ENCODE data around the gene RPA1. TPM values are rescaled to one million over a fixed set of nuclear protein-coding genes. Genes with fewer than 3 reads are reported as not detected.
A peak's percentile ranks its signal among the peaks of the same experiment; 100 is the strongest.
"Not testable (repeated sequence)": the region's sequence is repeated elsewhere in the genome, so short reads cannot be mapped to it uniquely, and the experiment has no call there.

The RPA1 gene
- 54.0 TPM for total RNA-seq
- long read RNA-seq, full-length matches to known transcripts = 78 of 95 reads
- long read RNA-seq, partial matches to known transcripts = 7 of 95 reads
- long read RNA-seq, other reads (novel, unspliced or antisense) = 10 of 95 reads

DNA sequence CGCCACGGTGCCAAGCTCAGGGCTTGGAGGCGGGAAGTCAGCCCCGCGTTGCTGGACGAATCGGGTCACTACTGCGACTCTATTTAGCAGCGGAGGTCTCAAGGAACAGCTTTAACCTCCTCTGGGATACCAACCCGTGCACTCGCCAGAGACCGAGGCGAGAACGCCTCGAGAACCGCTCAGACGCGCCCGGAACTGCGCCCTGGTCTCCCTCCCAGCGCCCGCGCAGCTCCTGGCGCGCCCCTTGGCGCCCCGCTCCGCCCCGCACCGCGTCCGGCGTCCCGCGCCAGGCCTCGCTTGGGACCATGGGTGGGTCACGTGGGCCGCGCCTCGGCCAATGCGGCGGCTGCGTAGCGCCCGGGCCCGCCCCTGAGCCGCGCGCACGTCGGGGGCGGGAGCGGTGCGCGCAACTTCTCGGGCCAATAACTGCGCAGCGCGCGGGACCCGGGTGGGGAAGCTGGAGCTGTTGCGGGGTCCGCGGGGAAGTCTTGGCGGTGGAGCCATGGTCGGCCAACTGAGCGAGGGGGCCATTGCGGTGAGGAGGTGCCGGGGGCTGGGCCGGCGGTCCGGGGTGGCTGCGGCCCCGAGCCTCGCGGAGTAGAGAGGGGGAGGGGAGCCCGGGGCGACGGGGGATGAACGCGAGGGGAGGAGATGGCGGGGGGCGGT, at the start of gene RPA1, which contains the start of gene SMYD4:
RPA1 (plus strand) TSS at position 414 of the 666 bp plus-strand sequence; CDS start at position 503, 89 bp downstream.
SMYD4 (minus strand) TSS at position 311 of the 666 bp plus-strand sequence. CDS start 1,908 bp downstream, outside the sequence.
- peak; percentile 100 for ATAC-seq (ENCODE audit: poor library complexity)
- intact Hi-C loops (cut with DNase I) = no loop called here
- DNase-seq = peak; percentile 95

DNA sequence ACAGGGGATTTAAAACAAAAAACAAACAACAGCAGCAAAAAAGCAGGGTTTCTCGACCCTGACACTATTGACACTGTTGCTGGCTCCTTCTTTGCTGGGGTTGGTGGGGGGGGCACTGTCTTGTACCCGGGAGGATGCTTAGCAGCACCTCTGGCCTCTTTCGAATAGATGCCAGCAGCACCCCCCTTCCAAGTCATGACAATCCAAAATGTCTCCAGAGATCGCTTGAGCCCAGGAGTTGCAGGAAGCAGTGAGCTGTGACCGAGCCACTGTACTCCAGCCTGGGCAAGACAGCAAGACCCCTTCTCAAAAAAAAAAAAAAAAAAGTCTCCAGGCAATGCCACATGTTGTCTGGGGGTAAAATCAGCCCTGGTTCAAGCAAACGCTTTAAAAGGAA, 47.6 kb upstream of the RPA1 start:
- ATAC-seq (ENCODE audit: poor library complexity) (no peak), DNase-seq (no peak)
- intact Hi-C loops (cut with DNase I) = loop anchor here (5.0 kb wide), 1 partner anchor 55 kb away; no protein-coding TSS in a partner anchor

DNA sequence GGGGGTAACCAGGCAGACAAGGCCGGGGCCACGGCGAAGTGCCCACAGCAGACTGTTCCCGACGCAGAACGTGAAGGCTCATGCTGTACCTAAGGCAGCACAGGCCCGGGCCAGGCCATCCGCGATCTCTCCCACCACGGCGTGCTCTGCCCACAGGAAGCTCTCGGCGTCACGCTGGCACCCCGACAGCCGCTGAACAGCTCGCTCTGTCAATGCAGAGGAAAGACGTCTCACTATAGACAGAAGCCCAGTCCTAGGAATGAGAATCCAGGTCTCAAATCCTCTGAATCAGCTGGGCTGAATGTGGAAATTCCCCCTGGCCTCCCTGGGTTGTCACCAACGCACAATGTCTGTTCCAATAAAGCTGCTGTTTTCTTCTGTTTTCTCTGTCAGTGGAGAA, 46.5 kb upstream of the RPA1 start:
- ATAC-seq (ENCODE audit: poor library complexity) (peak; percentile 1), DNase-seq (peak; percentile 69)
- intact Hi-C loops (cut with DNase I) = loop anchor here (5.0 kb wide), 1 partner anchor 56 kb away; no protein-coding TSS in a partner anchor

DNA sequence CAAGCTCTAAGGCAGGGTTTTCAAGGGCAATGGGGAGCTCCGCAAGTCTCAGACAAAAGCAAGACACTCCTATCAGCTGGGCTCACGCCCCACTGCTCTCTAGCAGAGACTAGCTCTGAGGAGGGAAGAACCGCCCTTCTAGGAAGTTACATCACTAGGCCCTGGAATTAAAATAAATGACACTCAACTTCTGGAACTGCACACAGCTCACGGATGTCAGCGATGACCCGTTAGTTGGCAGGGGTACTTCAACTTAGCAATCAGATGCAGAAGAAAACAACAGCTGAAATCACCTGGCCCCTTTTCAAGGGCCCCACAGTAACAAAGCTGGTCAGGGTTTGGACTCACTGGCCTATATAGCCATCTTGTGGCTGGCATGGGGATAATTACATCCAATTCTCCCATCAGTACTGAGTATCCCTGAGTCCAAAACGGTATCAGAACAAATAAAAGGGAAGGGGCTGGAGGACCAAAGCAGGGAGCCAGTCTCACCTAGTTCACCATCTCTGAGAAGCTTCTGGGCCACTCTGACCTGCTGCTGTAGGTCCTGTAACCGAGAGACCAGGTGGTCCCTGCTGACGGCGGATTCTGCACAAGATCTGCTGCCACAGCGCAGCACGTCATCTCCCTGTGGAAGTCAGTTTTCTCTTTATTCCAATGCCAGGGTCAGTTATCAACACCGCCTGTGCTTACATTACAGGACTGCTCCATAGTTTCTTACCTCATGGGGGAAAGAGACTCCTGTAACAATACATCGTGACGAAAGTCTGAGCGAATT, 45.8 kb upstream of the RPA1 start:
- DNase-seq = peak; percentile 86
- intact Hi-C loops (cut with DNase I) = loop anchor here (5.0 kb wide), 1 partner anchor 57 kb away; no protein-coding TSS in a partner anchor
- peak; percentile 69 for ATAC-seq (ENCODE audit: poor library complexity)

DNA sequence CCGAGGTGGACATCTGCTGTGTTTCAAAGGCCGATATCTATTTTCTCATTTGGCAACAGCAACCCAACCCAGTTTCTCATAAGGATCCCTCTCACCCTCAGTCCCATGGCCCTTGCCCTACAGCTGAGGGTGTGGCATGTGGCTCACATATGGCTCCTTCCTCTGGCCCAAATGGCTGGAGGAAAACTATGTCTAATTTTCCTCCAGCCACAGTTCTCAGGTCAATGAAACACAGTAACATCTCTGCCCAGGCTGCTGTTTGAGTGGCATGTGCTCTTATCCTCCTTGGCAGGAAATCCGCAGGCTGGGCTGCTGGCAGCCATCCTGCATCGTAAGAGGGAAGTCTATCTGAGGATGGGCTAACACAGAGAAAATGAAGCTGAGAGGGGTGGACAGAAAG, 43.9 kb upstream of the RPA1 start:
- intact Hi-C loops (cut with DNase I) = no loop called here
- DNase-seq (peak; percentile 77), ATAC-seq (ENCODE audit: poor library complexity) (peak; percentile 34)

DNA sequence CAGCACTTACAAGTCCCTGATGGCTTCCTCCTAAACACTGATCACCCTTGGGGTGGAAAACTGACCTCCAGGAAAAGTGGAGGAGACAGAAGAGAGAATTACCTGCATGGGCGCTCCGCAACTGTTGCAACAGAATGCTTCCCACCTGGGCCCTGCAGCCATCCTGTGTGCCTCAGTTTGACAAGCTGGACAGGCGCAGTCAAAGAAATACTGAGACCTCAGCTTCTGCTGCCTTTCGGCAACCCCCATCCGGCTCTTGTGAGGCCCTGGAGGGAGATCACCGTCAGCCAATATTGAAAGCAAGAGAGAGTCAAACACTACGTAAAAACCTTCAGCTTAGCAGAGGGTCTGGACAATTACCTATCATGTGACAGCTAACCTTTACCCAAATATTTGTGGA, 43.1 kb upstream of the RPA1 start:
- no peak for ATAC-seq (ENCODE audit: poor library complexity)
- DNase-seq = no peak
- intact Hi-C loops (cut with DNase I) = no loop called here

DNA sequence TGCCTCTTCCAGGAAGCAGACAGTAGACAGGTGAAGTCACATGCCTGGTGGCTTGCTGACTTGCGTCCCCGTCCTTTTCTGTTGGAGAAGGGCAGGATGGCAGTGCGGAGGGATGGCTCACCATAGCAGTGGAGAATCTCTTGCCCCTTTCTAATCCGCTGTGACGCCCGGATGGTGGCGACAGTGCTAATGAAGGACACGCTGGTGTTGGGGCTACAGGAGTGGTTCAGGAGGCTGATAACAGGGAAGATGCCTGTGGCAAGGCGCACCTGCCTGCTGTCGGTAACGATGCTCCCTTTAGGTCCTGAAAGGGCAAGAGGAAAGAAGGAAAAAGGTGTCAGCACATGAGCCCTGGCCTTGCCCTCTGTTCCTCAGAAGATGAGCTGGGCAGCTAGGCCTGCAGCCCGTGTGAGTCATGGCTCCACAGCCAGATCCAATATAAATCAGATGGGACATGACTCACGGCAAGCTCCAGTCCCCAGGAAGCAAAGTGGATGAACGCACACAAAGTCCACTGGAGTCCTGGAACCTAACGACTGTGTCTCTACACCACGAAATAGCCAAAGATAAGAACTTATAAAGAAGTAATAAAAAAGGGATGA, 42.4 kb upstream of the RPA1 start:
- ATAC-seq (ENCODE audit: poor library complexity) (peak; percentile 36), DNase-seq (peak; percentile 72)
- intact Hi-C loops (cut with DNase I) = no loop called here

DNA sequence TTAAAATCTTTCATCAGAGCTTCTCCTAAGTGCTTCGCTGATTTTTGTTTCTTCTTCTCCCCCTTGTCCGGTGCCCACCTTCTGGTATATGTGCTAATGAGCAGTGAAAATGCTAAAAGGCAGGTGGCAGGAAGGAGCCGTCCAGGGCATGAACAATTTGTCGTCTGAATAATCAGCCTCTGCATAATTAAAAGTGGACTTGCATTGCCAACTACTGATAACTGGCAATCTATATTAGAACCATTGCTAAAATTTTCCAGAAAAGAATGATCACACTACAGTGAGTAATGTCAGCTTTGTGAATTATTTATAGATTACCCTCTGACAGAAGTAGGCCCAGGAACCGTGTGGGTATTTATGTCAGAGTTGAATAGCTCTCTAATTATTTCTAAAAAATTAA, 39.9 kb upstream of the RPA1 start:
- ATAC-seq (ENCODE audit: poor library complexity) = peak; percentile 12
- intact Hi-C loops (cut with DNase I) = no loop called here
- no peak for DNase-seq

DNA sequence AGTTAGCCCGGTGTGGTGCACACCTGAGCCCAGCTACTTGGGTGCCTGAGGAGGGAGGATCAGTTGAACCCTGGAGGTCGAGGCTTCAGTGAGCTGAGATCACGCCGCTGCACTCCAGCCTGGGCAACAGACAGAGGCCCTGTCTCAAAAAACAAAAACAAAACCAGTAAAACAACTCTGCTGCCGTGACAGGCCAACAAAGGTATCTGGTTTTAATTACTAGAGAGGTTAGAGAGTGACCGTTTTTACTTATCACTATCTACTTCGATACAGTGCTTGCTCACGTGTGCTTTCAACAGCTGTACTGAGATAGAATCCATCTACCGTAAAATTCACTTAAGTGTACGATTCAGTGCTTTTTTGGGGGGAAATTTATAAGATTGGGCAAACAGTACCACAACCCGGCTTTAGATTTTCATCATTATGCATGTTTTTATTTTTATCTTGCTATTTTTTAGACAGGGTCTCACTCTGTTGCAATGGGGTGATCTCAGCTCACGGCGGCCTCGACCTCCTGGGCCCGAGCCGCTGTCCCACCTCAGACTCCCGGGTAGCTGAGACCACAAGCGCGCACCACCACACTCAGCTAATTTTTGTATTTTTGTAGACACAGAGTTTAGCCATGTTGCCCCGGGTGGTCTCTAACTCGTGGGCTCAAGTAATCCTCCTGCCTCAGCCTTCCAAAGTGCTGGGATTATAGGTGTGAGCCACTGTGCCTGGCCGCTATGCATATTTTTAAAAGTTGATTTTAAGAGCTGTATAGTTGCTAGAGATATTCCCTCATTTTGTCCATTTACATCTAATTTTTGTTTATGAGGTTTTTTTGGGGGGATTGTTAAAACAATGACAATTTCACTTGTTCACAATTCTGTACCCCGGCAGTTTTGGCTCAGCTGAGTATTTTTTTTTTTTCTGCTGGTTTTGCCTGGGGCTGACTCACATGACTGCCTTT, 37.0 kb upstream of the RPA1 start:
- no peak for ATAC-seq (ENCODE audit: poor library complexity)
- intact Hi-C loops (cut with DNase I) = no loop called here
- no peak for DNase-seq

DNA sequence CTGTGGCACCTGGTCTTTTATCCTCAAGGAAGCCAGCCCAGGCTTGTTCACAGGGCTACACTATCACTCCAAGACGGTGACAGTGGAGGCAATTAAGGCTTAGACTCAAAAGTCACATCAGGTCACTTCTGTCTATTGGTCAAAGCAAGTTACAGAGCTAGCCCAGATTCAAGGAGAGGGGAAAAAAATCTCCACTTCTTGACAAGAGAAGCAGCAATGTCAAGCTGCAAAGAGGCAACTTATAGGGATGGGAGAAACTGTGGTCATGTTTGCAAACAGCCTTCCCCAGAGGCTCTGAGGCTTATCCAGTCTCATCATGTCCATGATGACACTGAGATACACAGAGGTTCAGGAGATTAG, 36.4 kb upstream of the RPA1 start:
- ATAC-seq (ENCODE audit: poor library complexity) (no peak), DNase-seq (no peak)
- intact Hi-C loops (cut with DNase I) = no loop called here

DNA sequence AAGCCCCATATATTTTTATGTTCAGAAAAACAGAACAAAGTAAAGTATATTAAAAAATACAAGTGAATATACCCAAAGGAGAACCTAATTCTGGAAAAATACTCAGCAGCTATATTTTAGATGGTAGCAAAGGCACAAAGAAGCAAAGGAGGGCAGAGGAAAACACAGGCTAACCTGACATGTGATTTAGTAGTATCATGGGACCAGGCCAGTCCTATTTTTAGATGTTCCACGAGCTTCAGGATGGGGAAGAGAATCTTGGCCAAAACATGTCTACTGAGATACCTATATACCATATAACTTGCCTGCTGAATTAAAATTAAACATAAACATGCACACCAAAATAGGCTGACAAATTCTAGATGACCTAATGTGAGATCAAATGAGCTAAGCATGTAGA, 33.0 kb upstream of the RPA1 start:
- intact Hi-C loops (cut with DNase I) = no loop called here
- ATAC-seq (ENCODE audit: poor library complexity) = peak; percentile 86
- DNase-seq = no peak

DNA sequence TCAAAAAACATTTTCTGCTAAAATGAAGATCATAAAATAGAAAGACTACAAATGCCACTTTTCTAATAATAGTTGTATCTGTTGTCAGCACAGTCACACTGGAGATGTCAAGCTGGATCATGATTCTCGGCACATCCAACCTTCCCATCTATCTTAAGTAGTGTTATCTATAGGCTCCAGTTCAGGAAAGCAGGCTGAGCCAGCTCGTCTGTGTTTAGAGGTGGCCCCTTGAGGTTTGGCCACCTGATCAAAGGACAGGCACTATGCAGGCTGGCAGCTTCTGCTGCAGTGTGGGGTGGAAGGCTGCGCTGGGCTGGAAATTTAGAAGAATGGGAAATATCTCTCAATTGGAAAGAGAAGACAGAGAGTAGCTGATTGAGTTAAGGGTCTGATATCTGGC, 32.5 kb upstream of the RPA1 start:
- intact Hi-C loops (cut with DNase I) = no loop called here
- DNase-seq = no peak

DNA sequence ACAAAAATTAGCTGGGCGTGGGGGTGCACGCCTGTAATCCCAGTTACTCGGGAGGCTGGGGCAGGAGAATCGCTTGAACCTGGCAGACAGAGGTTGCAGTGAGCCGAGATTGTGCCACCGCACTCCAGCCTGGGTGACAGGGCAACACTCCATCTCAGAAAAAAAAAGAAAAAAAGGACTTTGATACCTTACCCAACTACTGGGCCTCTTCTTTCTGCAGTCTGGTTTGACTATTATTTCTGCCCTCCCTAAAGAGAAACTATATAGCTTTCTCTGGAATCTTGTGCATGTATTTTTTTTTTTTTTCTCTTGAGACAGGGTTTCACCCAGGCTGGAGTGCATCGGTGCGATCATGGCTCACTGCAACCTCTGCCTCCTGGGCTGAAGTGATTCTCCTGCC, 32.0 kb upstream of the RPA1 start:
- DNase-seq; ATAC-seq (ENCODE audit: poor library complexity); intact Hi-C loops (cut with DNase I): not testable (repeated sequence)

More for the DNA sequence above, 32.5 kb upstream of the RPA1 start:
- ATAC-seq (ENCODE audit: poor library complexity) = peak; percentile 88

DNA sequence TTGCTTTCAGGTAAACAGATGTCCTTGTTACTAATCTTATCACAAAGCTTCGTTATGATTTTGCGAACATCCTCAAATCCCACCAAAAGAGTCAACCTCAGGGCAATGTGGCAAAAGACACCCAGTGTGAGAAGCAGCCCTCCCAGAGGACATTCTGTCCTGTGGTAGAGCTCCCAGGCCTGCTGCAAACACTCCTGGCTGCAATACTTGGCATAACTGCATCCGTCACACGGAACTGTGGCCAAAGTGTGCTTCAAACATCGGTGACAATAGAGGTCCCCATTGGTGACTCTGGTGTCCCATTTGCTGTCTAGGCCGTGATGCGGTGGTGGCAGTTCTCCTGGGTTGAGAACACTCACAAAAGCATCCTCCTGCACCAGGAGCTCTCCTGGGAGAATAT, 29.6 kb upstream of the RPA1 start:
- ATAC-seq (ENCODE audit: poor library complexity) (peak; percentile 68), DNase-seq (peak; percentile 55)
- intact Hi-C loops (cut with DNase I) = no loop called here

DNA sequence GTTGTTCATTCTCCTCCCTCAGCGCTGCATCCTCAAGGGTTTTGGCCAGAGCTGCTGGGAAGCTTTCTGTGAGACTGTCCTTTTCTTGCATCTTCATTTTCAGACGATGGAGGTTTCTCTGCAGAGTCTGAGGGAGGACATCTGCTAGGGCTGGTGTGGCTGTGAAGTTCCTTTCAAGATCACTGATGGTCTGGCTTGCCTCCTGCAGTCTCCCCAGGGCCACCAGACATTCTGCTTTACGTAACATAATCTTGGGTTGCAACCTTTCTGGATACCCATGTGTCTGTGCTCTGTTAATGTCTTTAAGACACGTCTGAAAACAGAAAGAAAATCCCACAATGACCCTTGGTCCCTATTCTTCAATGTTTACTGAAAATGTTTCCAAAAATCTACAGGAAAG, 29.1 kb upstream of the RPA1 start:
- DNase-seq = no peak

DNA sequence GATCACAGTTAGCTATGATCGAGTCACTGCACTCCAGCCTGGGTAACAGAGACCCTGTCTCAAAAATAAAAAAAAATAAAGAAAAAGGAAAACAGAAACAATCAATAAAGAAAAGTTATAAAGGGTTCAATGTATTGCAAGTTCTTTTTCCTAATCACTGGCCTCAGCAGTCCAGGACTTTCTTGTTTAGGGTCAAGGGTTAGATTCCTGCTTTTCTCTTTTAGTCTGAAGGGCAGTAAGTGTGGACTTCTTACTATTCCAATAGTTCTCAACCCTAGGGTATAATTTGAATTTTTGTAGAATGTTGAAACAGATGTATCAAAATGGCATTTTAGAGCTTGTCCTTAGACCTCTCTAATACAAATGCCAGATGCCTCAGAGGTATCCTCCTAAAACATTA, 27.4 kb upstream of the RPA1 start:
- ATAC-seq (ENCODE audit: poor library complexity) = no peak
- no peak for DNase-seq
- intact Hi-C loops (cut with DNase I) = no loop called here

More for the DNA sequence above, 29.1 kb upstream of the RPA1 start:
- intact Hi-C loops (cut with DNase I) = no loop called here
- no peak for ATAC-seq (ENCODE audit: poor library complexity)

DNA sequence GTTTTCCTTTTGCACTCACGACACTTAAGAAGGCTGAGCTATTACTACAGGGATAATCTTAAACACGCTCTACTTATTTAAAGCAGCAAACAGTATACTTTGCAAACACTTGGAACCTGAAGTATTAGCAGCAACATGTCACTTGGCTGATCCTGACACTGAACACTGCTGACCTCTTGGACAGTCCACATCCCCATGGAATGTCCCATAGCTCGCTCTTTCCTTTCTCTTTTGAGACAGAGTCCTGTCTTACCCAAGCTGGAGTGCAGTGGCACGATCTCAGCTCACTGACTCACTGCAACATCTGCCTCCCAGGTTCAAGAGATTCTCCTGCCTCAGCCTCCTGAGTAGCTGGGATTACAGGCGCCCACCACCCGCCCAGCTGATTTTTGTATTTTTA, 26.5 kb upstream of the RPA1 start:
- ATAC-seq (ENCODE audit: poor library complexity) (no peak), DNase-seq (no peak)
- intact Hi-C loops (cut with DNase I) = no loop called here

DNA sequence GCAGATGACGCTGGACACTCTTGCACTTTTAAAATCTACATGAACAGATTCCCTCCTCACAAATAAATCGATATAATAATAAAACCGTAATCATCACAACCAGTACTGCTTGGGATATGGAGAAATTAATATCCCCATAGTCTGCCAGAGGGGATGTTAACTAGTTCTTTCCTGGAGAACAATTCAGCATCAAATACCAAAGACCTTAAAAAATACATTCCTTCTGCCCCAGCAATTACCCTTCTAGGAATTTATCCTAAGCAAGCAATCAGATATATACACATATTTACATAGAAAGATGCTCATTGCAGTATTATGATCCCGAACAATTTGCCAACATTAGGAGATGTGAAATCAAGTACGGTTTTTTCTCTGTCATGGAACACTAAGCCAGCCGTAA, 21.9 kb upstream of the RPA1 start:
- intact Hi-C loops (cut with DNase I) = no loop called here
- DNase-seq = no peak
- no peak for ATAC-seq (ENCODE audit: poor library complexity)

Data from Right ventricle myocardium superior (tissue), 1 donor.